ENCODE measurements around the gene C2CD4C.
"Not testable (repeated sequence)": the region's sequence is repeated elsewhere in the genome, so short reads cannot be mapped to it uniquely, and the experiment has no call there.

Gene C2CD4C, protein sequence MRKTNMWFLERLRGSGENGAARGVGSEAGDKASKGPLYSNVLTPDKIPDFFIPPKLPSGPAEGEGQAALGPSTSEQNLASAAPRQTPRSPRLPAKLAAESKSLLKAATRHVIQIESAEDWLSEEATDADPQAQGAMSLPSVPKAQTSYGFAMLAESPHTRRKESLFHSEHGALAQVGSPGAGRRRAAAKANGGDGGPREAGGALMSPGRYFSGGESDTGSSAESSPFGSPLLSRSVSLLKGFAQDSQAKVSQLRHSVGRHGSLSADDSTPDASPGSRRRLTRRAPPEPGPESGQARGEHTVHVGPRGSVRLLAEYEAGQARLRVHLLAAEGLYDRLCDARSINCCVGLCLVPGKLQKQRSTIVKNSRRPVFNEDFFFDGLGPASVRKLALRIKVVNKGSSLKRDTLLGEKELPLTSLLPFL

DNA sequence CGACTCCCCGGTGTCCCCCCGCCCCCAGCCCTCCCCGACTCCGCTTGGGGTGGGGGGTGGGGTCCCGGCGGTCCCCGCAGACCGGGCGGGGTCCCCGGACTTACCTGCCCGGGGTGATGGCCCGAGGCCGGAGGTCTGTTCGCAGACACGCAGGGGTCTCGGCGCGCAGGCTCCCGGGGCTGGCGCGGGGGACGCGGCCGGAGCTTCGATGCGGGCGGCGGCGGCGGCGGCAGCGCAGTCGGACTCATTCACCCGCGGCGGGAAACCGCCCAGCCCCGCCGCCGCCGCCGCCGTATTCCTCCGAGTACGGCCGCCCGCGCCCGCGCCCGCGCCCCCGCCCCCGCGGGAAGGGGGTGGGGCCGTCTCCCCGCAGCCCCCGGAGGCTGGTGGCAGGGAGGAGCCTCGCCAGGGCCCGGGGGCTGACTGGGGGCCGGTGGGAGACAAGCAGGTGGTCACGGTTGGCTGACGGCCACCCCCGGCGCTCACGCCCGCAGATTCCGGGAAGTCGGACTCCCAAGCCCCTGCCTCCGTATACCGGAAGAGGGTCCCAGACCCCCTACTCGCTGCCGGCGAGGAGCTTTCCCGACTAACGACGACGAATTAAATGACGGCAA lies at the start of gene C2CD4C:
TSS of gene C2CD4C (minus strand) at position 246 of the 614 bp plus-strand sequence. CDS start 786 bp downstream, outside the sequence.
- no peak for DNase-seq (ENCODE audit: low spot score)

DNA sequence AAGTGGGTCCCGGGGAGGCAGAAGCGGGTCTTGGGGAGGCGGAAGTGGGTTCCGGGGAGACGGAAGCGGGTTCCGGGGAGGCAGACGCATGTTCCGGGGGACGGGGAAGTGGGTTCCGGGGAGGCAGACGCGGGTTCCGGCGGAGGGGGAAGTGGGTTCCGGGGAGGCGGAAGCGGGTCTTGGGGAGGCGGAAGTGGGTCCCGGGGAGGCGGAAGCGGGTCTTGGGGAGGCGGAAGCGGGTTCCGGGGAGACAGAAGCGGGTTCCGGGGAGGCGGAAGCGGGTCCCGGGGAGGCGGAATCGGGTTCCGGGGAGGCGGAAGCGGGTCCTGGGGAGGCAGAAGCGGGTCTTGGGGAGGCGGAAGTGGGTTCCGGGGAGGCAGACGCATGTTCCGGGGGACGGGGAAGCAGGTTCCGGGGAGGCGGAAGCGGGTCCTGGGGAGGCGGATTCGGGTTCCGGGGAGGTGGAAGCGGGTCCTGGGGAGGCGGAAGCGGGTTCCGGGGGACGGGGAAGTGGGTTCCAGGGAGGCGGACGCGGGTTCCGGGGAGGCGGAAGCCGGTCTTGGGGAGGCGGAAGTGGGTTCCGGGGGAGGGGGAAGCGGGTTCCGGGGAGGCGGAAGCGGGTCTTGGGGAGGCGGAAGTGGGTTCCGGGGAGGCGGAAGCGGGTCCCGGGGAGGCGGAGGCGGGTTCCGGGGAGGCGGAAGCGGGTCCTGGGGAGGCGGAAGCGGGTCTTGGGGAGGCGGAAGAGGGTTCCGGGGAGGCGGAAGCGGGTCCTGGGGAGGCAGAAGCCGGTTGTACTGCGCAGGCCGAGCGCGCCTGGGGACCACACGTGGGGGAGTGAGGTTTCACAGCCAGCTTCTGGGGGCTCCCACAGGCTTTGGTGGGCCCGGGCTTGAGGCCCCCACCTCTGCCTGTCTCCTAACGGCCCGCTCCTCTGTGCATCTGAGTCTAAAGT lies 49.4 kb upstream of the C2CD4C start:
- DNase-seq (ENCODE audit: low spot score), result no peak

DNA sequence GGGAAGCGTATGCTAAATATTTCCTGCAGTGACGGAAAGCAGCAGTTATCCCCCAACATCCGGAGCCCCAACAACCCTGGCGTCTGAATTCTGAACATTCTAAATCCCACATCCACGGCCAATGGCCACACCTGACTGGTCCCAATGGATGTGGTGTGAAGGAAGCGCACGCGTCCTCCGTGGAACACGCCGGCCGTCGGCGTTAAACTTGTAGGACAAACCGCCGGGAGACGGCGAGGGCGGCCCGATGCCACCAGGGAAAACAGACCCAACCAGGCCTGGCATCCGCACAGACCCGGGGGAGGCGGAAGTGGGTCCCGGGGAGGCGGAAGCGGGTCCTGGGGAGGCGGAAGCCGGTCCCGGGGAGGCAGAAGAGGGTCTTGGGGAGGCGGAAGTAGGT lies 48.7 kb upstream of the C2CD4C start:
- no peak for DNase-seq (ENCODE audit: low spot score)

DNA sequence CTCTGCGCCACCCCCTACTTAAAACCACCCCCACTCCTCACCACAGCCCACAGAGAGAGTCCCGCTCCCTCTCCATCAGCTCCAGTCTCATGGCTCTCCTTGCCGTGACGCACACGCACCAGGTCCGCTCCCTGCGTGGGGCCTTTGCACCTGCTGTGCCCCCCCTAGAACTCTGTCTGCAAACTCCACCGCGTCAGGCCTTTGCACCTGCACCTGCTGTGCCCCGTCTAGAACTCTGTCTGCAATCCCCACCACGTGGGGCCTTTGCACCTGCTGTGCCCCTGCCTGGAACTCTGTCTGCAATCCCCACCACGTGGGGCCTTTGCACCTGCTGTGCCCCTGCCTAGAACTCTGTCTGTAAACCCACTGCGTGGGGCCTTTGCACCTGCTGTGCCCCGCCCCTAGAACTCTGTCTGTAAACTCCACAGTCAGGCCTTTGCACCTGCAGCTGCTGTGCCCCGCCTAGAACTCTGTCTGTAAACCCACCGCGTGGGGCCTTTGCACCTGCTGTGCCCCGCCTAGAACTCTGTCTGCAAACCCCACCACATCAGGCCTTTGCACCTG lies 47.7 kb upstream of the C2CD4C start:
- no peak for DNase-seq (ENCODE audit: low spot score)

DNA sequence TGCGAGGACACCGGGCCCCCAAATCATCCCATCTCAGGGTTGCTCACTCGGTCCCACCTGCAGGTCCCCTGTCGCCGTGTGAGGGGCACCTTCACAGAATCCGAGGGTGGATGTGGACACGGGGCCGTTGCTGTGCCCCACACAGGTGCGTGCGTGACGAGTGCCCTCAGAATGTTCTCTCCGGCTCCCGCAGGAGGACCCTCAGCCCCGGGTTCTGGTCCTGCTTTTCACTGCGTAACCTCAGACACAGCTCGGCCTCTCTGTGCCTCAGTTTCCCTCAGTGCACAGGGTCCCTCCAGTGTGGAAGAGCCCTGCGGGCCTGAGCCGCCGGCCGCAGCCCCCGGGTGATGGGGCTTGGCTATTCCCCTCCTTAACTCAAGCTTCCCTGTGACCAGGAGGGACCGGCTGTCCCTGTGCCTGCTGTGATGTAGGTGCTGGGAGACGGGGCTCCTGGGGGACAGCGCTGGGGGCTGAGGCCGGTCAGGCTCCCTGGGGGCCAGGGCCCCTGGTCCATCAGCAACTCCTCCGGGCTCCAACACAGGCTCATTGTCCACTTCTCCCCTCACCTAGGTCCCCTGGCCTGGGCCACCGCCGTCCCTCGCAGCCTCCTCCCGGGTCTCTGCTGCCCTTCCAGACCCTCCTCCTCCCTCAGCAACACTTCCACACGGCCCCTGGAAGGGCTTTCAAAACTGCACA lies 47.1 kb upstream of the C2CD4C start:
- DNase-seq (ENCODE audit: low spot score), result no peak

DNA sequence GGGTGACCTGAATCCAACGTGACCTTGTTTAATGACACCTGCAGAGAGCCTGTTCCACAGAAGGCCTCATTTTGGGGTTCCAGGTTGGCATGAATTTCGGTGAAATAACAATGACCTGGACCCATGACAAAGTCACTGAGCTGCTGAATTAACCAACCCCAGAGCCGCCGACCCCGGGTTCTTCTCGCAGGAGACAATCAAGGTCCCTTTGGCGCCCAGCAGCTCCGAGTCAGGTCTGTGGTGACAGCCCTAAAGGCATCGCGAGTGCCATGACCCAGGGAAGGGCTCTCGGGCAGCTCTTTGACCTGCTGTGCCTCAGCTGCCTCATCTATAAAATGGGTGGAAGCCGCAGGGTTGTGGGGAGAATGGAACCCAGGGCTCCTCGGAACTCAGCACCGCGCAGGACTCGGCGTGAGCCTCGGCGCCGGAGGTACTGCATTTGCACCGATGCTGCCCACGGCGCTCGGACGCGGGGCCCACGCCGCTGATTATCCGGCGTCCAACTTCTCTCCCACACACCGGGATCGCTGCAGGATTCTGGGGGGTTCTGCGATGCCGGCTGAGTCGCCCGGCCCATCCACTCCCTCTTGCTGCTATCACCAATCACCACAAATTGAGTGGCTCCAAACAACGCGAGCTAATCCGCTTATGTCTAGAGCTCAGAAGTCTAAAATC lies 46.2 kb upstream of the C2CD4C start:
- no peak for DNase-seq (ENCODE audit: low spot score)

DNA sequence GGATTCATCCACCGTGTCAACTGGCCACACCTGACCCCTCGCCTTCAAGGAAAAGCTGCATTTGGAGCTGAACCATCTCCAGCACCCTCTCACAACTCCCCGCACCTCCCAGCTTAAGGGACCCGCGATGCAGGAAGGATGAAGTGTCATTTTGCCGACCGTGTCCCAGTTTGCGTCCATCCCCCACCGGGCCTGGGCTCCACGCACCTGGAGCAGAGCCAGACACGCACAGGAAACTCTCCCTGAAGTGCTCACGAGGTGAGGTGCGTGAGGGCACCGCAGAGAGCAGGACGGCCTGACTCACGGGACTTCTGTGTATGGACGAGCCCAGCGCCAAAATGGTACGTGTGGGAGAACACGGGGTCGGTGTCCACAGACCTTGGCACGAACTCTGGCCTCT lies 44.7 kb upstream of the C2CD4C start:
- no peak for DNase-seq (ENCODE audit: low spot score)

DNA sequence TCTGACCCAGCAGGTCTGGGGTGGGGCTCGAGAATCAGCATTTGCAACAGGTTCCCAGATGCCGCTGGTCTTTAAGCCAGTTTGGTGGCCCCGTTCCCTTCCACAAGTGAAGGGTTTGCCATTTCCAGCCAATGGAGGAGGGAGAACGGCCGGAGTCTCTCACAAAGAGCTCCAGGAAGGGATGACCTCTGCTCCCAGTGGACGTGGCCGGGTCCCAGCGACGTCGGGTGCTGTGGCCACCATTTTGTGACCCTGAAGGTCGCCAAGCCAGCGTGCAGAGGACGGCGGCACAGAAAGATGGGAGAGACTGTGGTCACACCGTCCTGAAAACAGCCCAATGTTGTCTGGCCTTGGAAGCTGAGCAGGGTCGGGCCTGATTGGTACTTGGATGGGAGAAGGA lies 43.9 kb upstream of the C2CD4C start:
- DNase-seq (ENCODE audit: low spot score), result no peak

DNA sequence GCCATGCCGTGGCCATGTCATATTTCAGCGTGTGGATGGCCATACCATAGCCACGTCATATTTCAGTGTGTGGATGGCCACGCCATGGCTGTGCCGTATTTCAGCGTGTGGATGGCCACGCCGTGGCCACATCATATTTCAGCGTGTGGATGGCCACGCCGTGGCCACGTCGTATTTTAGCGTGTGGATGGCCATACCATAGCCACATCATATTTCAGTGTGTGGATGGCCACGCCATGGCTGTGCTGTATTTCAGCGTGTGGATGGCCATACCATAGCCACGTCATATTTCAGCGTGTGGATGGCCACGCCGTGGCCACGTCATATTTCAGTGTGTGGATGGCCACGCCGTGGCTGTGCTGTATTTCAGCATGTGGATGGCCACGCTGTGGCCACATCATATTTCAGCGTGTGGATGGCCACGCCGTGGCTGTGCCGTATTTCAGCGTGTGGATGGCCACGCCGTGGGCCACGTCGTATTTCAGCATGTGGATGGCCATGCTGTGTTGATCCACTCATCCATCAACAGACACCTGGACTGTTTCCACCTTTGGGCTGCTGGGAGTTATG lies 42.0 kb upstream of the C2CD4C start:
- not testable (repeated sequence) for DNase-seq (ENCODE audit: low spot score)

DNA sequence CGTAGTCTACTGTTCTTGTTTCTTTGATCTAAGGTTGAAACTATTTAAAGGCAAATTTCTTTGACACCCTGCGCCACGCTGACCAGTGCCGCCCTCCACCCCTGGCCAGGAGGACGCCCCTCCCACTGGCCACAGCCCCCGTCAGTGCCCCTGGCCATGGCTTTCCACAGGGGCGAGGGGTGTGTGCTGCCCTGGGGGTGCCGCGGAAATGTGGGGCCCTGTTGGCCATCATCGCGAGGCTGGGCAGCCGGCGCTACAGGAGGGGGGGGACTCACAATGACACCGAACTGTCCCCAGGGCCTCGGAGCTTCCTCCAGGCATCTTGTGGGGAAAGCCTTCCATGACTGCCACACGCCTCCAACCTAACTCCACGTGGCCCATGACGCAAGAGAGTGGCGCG lies 41.0 kb upstream of the C2CD4C start:
- DNase-seq (ENCODE audit: low spot score), result no peak

DNA sequence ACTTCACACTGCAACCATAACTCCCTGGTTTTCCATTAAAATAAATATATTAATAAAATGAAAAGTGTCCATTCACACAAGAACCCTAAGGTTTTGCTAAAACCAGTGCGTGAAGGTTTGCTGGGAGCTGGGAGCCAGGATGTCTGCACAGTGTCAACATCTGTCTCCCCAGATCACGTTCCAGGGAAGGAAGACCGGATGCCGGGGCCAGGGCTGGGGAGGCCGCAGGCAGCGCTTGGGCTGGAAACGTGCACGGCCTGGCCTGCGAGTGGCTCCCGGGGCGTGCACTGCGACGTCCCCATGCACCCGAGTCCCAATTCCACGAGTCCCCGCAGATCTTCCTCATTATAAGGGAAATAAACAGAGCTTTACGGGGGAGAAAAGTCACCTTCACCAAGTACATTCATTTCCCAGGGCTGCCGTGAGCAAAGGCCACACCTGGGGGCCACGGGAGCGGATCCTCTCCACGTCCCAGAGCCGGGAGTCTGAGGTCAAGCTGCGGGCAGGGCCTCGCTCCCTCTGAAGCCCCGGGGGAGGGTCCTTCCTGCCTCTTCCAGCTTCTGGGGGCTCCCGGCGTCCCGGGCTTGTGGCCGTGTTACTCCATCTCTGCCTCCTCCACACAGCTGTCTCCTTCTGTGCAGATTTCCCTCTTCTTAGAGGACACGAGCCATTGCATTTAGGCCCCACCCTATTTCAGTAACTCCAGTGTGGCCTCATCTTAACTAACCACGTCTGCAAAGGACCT lies 39.0 kb upstream of the C2CD4C start:
- no peak for DNase-seq (ENCODE audit: low spot score)

DNA sequence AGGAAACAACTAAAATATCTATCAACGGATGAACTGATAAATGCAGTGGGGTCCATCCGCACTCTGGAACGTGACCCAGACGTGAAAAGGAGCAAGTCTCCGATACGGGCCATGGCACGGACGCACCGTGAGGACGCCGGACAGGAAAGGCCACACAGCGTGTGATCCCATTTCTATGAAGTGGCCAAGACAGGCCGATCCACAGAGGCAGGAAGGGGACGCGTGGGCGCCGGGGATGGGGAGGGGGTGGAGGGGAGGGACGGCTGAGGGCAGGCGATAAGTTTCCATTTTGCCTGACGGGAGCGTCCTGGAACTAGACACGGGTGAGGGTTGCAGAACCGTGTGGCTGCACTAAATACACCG lies 38.1 kb upstream of the C2CD4C start:
- no peak for DNase-seq (ENCODE audit: low spot score)

DNA sequence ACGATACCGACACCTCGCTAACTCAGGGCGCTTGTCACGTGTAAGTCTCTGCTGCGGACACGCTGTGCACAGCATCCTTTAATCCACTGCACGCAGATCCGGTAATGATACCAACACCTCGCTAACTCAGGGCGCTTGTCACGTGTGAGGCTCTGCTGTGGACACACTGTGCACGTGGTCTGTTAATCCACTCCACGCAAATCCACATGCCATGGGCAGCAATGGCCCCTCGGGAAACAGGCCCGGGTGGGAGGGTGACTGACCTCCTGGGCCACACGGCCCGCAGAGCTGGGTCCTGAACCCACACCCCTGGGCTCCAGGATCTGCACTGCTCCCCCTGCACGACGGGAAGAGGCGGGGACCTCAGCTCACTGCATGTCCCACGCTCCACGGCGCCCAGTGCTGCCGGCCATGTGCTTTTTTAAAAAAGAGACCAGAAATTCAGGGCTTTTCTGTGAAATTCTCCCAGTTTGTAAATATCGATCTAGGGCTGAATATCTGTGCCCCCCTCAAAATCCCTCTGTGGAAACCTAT lies 35.8 kb upstream of the C2CD4C start:
- no peak for DNase-seq (ENCODE audit: low spot score)

DNA sequence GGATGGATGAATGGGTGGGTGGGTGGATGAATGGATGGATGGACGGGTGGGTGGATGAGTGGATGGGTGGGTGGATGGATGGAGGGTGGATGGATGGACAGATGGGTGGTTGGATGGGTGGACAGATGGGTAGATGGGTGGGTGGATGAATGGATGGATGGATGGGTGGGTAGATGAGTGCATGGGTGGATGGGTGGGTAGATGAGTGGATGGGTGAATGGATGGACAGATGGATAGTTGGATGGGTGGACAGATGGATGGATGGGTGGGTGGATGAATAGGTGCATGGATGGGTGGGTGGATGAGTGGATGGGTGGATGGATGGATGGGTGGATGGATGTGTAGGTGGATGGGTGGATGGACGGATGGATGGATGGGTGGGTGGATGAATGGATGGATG lies 34.1 kb upstream of the C2CD4C start:
- no peak for DNase-seq (ENCODE audit: low spot score)

DNA sequence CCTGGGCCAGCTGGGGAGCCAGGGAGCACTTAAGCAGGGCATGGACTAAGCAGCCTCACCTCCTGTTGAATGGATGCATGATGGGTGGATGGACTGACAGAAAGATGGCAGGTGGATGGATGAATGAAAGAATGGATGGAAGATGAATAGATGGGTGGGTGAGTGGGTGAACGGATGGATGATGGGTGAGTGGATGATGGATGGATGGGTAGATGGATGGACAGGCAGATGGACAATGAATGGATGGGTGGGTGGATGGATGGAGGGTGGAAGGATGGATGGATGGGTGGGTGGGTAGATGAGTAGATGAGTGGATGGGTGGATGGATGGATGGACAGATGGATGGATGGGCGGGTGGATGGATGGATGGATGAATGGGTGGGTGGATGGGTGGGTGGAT lies 33.1 kb upstream of the C2CD4C start:
- DNase-seq (ENCODE audit: low spot score), result no peak

DNA sequence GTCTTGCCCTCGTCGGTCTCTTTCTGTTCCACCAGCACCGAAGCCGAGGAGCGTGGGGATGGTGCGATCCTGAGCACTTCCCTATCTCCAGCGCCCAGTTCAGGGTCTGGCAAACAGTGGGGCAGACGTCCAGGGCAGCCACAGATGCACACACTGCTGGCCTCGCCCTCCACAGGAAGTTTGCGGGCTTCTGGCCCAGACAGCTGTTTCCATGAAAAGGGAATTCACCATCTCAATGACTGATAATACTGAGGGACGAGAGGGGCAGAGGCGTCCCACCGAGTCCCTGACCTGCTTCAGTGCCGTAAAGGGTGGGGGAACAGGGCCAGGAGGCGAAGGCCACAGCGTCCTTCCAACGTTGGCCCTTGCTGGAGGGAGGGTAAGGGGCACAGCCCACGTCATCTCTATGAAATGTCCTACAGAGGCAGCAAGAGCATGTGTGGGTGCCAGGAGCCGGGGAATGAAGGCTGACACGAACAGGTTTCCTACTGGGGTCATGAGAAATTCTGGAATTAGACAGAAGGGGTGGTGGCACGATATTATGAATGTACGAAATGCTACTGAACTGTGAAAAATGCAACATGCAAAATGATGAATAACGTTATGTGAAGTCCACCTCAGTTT lies 32.4 kb upstream of the C2CD4C start:
- DNase-seq (ENCODE audit: low spot score), result no peak

DNA sequence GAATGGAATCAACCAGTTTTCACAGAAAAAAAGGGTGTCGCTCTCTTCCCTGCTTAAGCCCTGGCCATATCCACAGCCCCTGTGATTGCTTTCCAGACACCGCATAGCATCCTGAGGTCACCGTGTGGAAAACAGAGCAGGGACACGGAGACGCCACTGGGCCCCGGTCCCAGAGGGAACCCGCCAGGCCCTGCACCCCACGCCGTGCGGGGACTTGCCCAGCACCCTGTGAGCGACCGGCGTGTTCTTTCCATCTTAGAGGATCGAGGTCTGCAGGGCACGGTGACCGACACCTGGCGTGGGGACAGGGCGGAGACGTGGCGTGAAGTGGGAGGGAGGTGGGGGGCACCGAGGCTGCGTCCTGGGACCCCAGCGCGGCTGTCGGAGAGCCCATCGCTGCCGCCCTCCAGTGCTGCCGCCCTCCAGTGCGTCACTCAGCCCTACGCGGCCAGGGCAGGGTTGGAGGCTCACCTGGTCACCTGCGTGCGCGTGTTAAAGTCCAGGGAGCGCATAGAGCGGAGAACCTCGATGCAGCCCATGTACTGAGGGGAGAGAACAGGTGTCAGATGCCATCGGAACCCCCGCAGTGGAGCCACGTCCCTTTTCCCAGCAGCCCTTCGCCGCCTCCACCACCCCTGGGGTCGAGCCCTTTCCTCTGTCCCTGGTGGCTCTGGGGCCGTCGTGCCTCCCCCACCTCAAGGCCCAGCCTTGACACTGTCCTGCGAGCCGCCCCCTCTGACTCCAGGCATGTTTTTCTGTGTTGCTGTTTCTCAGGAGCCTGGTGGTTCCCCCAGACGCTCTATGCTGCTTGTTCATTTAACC lies 31.7 kb upstream of the C2CD4C start:
- DNase-seq (ENCODE audit: low spot score), result no peak

DNA sequence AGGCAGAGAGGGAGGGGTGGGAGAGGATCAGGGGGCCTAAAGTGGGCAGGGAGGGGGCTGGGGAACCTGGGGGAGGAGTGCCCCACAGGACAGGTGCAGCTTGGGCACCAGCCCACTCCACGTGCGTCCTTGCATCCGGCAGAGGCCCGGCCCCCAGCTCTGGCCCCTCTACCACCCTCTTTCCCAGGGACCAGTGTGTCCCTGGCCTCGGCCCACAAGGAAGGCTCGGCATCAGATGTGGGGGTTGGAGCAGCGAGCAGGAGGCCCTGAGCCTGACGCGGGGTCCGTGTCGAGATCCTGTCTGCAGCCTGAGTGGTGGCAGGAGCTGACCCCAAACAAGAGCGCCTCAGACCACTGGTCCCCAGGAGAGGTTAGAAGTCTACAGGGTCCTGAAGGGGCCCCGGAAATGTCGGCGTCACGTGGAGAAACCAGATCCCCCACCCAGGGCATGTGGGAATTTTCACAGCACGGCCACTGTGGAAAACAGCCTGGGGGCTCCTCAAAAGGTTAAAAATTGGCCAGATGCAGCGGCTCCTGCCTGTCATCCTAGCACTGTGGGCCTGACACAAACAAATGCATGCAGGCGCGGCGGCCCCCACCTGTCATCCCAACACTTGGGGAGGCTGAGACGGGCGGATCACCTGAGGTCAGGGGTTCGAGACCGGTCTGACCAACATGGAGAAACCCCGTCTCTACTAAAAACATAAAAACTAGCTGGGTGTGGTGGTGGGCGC lies 30.4 kb upstream of the C2CD4C start:
- no peak for DNase-seq (ENCODE audit: low spot score)

All from hematopoietic multipotent progenitor cell treated with erythropoietin and hydrocortisone succinate and interleukin-3 and kit ligand, for 17 days (in vitro differentiated cells).